CD14-positive monocyte (primary cell): ENCODE data around the gene IL6R. TPM values are rescaled to one million over a fixed set of nuclear protein-coding genes. Genes with fewer than 3 reads are reported as not detected.

Experiments
- DNase-seq, 3 donors: peaks; one replicate each; pipeline ENCODE4 v3.0.0-alpha.2; 2011 to 2022
- H2AFZ ChIP-seq: 2 replicates; pipeline ENCODE4 v1.6.0; 2012; ENCODE audit warnings: mild to moderate bottlenecking, low read depth, low read length, inconsistent platforms; ENCODE audit not compliant: insufficient read depth, poor library complexity, severe bottlenecking
- H3K27ac ChIP-seq, 2 donors: 1 replicate in 1 of 2; 2 replicates in 1 of 2; pipeline ENCODE4 v1.5.1; 2012 to 2013; ENCODE audit warnings: low read length in 2 of 2, control low read depth in 1 of 2, inconsistent platforms in 1 of 2, low read depth in 1 of 2, mild to moderate bottlenecking in 1 of 2
- H3K27me3 ChIP-seq, 2 donors: one replicate each; pipeline versions ENCODE4 v1.6.0 to v1.6.1; 2011 to 2013; ENCODE audit warnings: low read length in 2 of 2; ENCODE audit not compliant: control insufficient read depth in 2 of 2, insufficient read depth in 2 of 2
- H3K36me3 ChIP-seq, 2 donors: replicated peaks in 1 of 2; 1 replicate in 1 of 2; 2 replicates in 1 of 2; pipeline versions ENCODE4 v1.5.1 to v1.6.1; 2012 to 2013; ENCODE audit warnings: low read length in 2 of 2, control low read depth in 1 of 2, inconsistent platforms in 1 of 2, mild to moderate bottlenecking in 1 of 2; ENCODE audit not compliant: insufficient read depth in 2 of 2, control insufficient read depth in 1 of 2
- H3K4me1 ChIP-seq, 2 donors: 1 replicate in 1 of 2; 2 replicates in 1 of 2; pipeline versions ENCODE4 v1.5.1 to v1.6.1; 2012 to 2013; ENCODE audit warnings: low read length in 2 of 2, control low read depth in 1 of 2, inconsistent platforms in 1 of 2, mild to moderate bottlenecking in 1 of 2, moderate library complexity in 1 of 2; ENCODE audit not compliant: insufficient read depth in 2 of 2, control insufficient read depth in 1 of 2
- H3K4me2 ChIP-seq: replicated peaks from 2 replicates; pipeline ENCODE3; 2012; ENCODE audit warnings: low read length, moderate library complexity, mild to moderate bottlenecking; ENCODE audit not compliant: poor library complexity, severe bottlenecking; ENCODE audit errors: extremely low read depth
- H3K4me3 ChIP-seq, 3 experiments: fragments of 200-600 bp in 1 of 3; sonication (generic) in 1 of 3; replicated peaks in 1 of 3; 1 replicate in 2 of 3; 2 replicates in 1 of 3; pipeline ENCODE4 v1.5.1; 2011 to 2013; ENCODE audit warnings: low read length in 3 of 3, mild to moderate bottlenecking in 3 of 3, control low read depth in 2 of 3, low read depth in 2 of 3, inconsistent platforms in 1 of 3, moderate library complexity in 1 of 3
- H3K79me2 ChIP-seq: 2 replicates; pipeline ENCODE4 v1.6.0; 2012; ENCODE audit warnings: mild to moderate bottlenecking, control low read depth, inconsistent platforms, low read length, moderate library complexity; ENCODE audit not compliant: insufficient read depth
- H3K9ac ChIP-seq: 2 replicates; pipeline ENCODE4 v1.6.0; 2017; ENCODE audit warnings: low read length, mild to moderate bottlenecking; ENCODE audit not compliant: insufficient read depth, poor library complexity, severe bottlenecking
- H3K9me3 ChIP-seq, 2 donors: replicated peaks in 1 of 2; 1 replicate in 1 of 2; 2 replicates in 1 of 2; pipeline versions ENCODE4 v1.5.1 to v1.6.1; 2012 to 2013; ENCODE audit warnings: low read length in 2 of 2, control low read depth in 1 of 2; ENCODE audit not compliant: control insufficient read depth in 1 of 2, insufficient read depth in 1 of 2
- H4K20me1 ChIP-seq: 2 replicates; pipeline ENCODE4 v1.6.0; 2012; ENCODE audit warnings: mild to moderate bottlenecking, low read length, control low read depth, moderate library complexity; ENCODE audit not compliant: insufficient read depth
- H3K27ac Mint-ChIP-seq, 7 donors: one replicate each; pipeline ENCODE4 v1.8.0; 2020; ENCODE audit warnings: mild to moderate bottlenecking in 7 of 7, mixed read lengths in 7 of 7, moderate library complexity in 6 of 7, inconsistent platforms in 2 of 7
- H3K27me3 Mint-ChIP-seq, 3 donors: one replicate each; pipeline ENCODE4 v1.8.0; 2021 to 2022; ENCODE audit warnings: low read depth in 3 of 3, mild to moderate bottlenecking in 3 of 3, mixed read lengths in 3 of 3, moderate library complexity in 3 of 3, inconsistent platforms in 1 of 3
- H3K36me3 Mint-ChIP-seq, 2 donors: one replicate each; pipeline ENCODE4 v1.8.0; 2020; ENCODE audit warnings: mixed read lengths in 2 of 2, inconsistent platforms in 1 of 2, mild to moderate bottlenecking in 1 of 2
- H3K4me1 Mint-ChIP-seq: one replicate; pipeline ENCODE4 v1.8.0; 2020; ENCODE audit warnings: mild to moderate bottlenecking, mixed read lengths
- H3K4me3 Mint-ChIP-seq, 2 donors: one replicate each; pipeline ENCODE4 v1.8.0; 2020; ENCODE audit warnings: mild to moderate bottlenecking in 2 of 2, mixed read lengths in 2 of 2, moderate library complexity in 1 of 2
- H3K9me3 Mint-ChIP-seq, 7 donors: one replicate each; pipeline ENCODE4 v1.8.0; 2020 to 2022; ENCODE audit warnings: mixed read lengths in 7 of 7, mild to moderate bottlenecking in 6 of 7, moderate library complexity in 6 of 7, inconsistent platforms in 2 of 7
- CTCF ChIP-seq: fragments of 200-600 bp; IDR thresholded peaks from one replicate; pipeline ENCODE4 v1.8.0; 2022; ENCODE audit warnings: antibody characterized with exemption, mild to moderate bottlenecking
- WGBS: methylation state at CpG from one replicate; pipeline ENCODE4 v1.1.5; 2013; ENCODE audit warnings: missing lambda C conversion rate; ENCODE audit not compliant: insufficient coverage; 5-methylcytosine and 5-hydroxymethylcytosine counted together
- intact Hi-C, 2 donors: fragments of 100-400 bp; cut with micrococcal nuclease; formaldehyde crosslinking; loops; one replicate each; pipeline versions ENCODE4 v1.15.0 to v1.15.1; 2023
- polyA plus RNA-seq, 3 donors: library from polyadenylated mRNA; depleted of rRNA in 1 of 3; unstranded in 2 of 3; stranded (reverse) in 1 of 3; fragments of 300-500 nt in 2 of 3; fragments of >200 nt in 1 of 3; fragmentation: Illumina TruSeq in 2 of 3; gene quantifications; 1 replicate in 2 of 3; 2 replicates in 1 of 3; pipeline ENCODE4 v1.2.3, GENCODE V29; 2012 to 2021

IL6R gene
- polyA plus RNA-seq, 3 donors, result 56.4 to 81.7 (median 62.1) TPM

GRCh38 chr1:154502744-154503115 lies 97.6 kb downstream of the IL6R start:
- Mint-ChIP-seq H3K4me3 (peak overlapping the region; percentile 73 to 87), H3K4me1 (peaks cover 10% of the 10 kb centered on the region), H3K27me3 (peaks cover 60 to 90% (median 60%) of the 10 kb centered on the region in 3 donors), H3K27ac (no peak overlapping the region), H3K9me3 (peaks cover 3 to 29% (median 18%) of the 10 kb centered on the region in 7 donors), H3K36me3 (peaks cover 7 to 12% of the 10 kb centered on the region in 2 donors)
- peaks cover 6 to 17% of the 10 kb centered on the region in 2 donors for H3K9me3 ChIP-seq
- no peak overlapping the region for H3K27ac ChIP-seq
- H3K9ac ChIP-seq, result no peak overlapping the region
- H3K36me3 ChIP-seq, result no peaks in the 10 kb centered on the region
- WGBS, result 16% methylated on average over 38 of the region's 43 CpGs
- no peaks in the 10 kb centered on the region for H3K79me2 ChIP-seq
- TF ChIP-seq CTCF, result no peak
- H3K4me3 ChIP-seq, result peak overlapping the region in 1 of 3 experiments; percentile 69
- intact Hi-C loops, result no loop called here
- H4K20me1 ChIP-seq, result no peaks in the 10 kb centered on the region
- H3K4me1 ChIP-seq, result peaks cover 11 to 18% of the 10 kb centered on the region in 2 donors
- peak overlapping the region; percentile 82 for H3K4me2 ChIP-seq
- peaks cover 55 to 76% of the 10 kb centered on the region in 2 donors for H3K27me3 ChIP-seq
- H2AFZ ChIP-seq, result peak overlapping the region; percentile 70
- DNase-seq, result no peak

- WGBS, result no CpG with 5 or more reads among the region's 5 CpGs
- H2AFZ ChIP-seq, result no peak overlapping the region
- no peak overlapping the region for H3K9ac ChIP-seq
- Mint-ChIP-seq H3K36me3 (peaks cover 7 to 12% of the 10 kb centered on the region in 2 donors), H3K4me3 (peak overlapping the region in 1 of 2 donors; percentile 87), H3K9me3 (peaks cover 3 to 29% (median 18%) of the 10 kb centered on the region in 7 donors), H3K27me3 (peaks cover 60 to 90% (median 65%) of the 10 kb centered on the region in 3 donors), H3K27ac (no peak overlapping the region), H3K4me1 (peaks cover 8% of the 10 kb centered on the region)
- no peaks in the 10 kb centered on the region for H3K79me2 ChIP-seq
- no peak for DNase-seq
- TF ChIP-seq CTCF, result no peak
- no peaks in the 10 kb centered on the region for H4K20me1 ChIP-seq
- peaks cover 58 to 74% of the 10 kb centered on the region in 2 donors for H3K27me3 ChIP-seq
- H3K4me3 ChIP-seq, result no peak overlapping the region
- H3K4me2 ChIP-seq, result no peak overlapping the region
- H3K4me1 ChIP-seq, result peaks cover 11 to 18% of the 10 kb centered on the region in 2 donors
- intact Hi-C loops, result no loop called here
- peaks cover 6 to 17% of the 10 kb centered on the region in 2 donors for H3K9me3 ChIP-seq
- no peak overlapping the region for H3K27ac ChIP-seq
- H3K36me3 ChIP-seq, result no peaks in the 10 kb centered on the region
Measured at GRCh38 chr1:154503898-154504297, 98.8 kb downstream of the IL6R start.
